HG03039 (cell line): Measurements from ENCODE around the gene ARL4C.

Experiments
- ATAC-seq: cut with Tn5 transposase; IDR thresholded peaks from one replicate; pipeline ENCODE4 v1.9.1; 2021; ENCODE audit warnings: mild to moderate bottlenecking, moderate library complexity; ENCODE audit not compliant: unreplicated experiment

Gene ARL4C

GRCh38 chr2:234500394-234501006, 3.6 kb upstream of the ARL4C start:
- peak; percentile 38 for ATAC-seq

DNA sequence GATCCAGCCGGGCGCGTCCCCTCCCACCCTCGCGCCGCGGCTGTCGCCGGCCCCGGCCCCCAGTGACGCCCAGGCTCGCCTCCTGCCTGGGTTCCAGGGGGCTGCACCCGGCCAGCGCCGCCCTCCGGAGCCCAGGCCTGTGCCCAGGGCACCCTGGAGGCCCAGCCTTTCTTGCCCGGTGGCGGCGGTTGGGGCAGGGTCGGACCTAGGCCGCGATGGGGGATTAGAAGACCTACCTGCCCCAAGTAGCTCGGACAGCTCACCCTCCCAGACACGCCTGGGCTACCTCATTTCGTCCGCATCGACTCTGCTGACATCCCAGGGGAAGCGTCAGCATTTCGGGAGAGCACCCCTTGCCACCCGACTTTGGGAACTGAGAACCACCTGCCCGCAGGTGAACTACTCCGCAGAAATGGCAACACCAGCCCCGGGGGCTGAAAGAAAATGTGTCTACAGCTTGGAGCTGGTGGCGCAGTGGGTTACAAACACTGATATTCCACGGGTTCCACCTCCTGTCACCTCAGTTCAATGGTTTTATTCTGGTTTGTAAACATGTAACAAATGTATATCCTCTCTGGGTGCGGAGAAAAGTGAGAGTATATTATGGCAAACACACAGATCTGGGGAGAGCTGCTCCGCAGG, 834 bp upstream of the ARL4C start:
- no peak for ATAC-seq

- ATAC-seq: peak; percentile 41
Measured at GRCh38 chr2:234496055-234496834, 636 bp downstream of the ARL4C start.

- no peak for ATAC-seq
Measured at GRCh38 chr2:234495251-234496054, 1.4 kb downstream of the ARL4C start.

DNA sequence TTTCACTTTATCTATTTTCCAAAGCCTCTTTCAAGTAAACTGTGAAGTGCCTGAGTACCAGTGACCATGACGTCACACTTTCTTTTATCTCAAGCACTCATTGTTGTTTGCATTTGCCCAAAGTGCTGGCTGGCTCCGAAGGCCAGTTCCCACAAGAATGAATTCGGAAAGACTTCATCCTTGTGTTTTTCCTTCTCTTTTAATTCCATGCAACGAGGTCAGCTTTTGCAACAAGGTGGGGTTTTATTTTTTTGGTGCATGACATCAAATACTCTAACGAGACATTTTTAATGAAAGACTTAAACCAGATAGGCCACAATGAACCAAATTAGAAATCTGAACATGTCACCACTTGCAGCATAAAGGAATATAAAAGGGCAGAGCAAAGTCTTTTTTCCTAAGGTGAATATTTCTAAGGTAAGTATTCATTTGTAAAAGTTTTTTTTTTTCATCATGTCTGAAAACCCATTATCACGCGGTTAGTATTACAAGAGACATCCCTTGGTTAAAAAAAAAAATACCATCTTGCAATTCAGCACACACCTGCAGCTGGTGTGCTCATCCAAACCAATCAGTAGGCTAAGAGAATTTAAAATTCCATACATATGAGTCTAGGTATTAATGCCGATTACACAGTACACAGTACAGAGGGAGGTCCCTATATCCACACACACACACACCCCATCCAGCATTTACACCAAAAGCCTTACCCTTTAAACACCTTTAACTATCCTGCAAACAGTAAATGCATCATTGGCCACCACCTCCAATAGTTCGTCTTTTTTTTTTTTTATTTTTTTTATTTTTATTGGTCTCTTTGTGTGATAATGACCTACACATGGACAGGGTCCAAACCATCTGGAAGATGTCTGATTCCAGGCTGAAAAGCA, 2.3 kb downstream of the ARL4C start:
- no peak for ATAC-seq

DNA sequence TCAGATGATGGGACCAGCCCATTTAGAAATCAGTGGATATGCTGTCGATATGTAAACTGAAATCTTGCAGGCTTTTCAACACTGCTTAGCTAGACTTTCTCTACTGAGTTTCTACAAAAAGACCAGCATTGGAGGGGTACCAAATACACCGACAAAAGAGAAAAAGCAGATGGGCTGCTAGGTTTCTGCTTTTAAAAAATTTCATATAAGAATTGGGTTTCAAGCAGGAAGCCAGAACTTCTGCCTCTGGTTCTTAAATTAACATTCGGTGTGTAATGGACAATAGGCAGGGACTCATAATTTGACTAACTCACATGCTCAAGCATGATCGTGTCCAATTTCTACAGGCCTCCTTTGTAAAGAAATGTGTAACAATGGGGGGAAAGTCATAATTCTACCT, 3.1 kb downstream of the ARL4C start:
- no peak for ATAC-seq

GRCh38 chr2:234492717-234493485, 4.0 kb downstream of the ARL4C start:
- ATAC-seq: no peak

- no peak for ATAC-seq
Measured at GRCh38 chr2:234491897-234492296, 5.0 kb downstream of the ARL4C start.

DNA sequence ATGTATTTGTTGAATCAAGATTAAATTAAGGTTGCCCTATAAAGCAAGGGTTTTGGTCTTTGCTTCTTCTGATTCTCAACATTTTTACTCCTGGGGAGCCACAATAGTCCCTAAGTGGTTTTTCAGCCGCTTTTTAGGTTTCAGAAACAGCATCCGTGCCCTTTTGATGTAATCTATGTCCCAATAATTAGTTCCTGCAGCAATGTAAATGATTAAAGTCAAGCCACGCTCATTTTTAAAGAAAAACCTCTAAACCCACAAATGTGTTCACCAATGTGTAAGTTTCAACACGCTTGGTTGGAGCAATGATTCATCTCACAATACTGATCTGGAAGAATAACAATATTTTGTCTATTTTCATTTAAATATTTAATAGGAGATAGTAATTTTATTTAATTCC, 5.6 kb downstream of the ARL4C start:
- ATAC-seq: no peak

GRCh38 chr2:234490271-234491091, 6.4 kb downstream of the ARL4C start:
- ATAC-seq: no peak

GRCh38 chr2:234488913-234489451, 7.9 kb downstream of the ARL4C start:
- ATAC-seq: no peak

GRCh38 chr2:234488486-234488885, 8.4 kb downstream of the ARL4C start:
- ATAC-seq: no peak

DNA sequence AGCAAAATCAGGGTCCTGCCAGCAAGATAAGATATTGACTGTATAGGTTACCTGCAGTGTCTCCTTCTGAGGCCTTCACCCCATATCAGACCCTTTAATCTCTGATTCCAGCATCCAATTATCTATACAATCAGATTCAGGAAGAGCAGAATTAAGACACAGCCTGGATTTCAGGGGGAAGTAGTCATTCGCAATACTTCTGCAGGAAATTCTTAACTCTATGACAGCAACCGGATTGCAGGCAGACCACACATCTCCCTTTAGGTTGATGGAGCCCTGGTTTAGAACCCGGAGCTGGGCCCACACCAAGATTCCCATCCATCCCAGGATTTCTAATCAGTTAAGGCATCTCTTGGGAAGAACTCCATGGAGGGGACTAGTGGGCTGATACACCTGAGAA, 9.5 kb downstream of the ARL4C start:
- no peak for ATAC-seq

- ATAC-seq: peak; percentile 48
Measured at GRCh38 chr2:234483568-234484251, 13.2 kb downstream of the ARL4C start.

DNA sequence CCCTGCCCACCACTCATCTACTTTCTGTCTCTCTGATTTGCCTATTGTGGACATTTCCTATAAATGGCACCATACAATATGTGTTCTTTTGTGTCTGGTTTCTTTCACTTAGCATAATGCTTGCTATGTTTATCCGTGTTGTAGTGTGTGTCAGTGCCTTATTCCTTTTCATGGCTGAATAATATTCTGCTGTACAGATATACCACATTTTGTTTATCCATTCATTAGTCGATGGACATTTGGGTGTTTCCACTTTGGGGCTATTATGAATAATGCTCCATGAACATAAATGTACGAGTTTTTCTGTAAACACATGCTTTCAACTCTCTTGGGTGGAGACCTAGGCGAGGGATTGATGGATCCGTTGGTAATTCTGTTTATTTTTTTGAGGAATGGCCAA, 15.6 kb downstream of the ARL4C start:
- no peak for ATAC-seq

- ATAC-seq: no peak
Measured at GRCh38 chr2:234480337-234480736, 16.5 kb downstream of the ARL4C start.

GRCh38 chr2:234479465-234479864, 17.4 kb downstream of the ARL4C start:
- no peak for ATAC-seq
